GM20000 (cell line): ENCODE data around the gene M1AP.

Source experiments
- DNase-seq: peaks from one replicate; pipeline ENCODE4 v3.0.0; 2012; ENCODE audit warnings: low spot score
- TF ChIP-seq, protein P1 (sequence below): IDR thresholded peaks from 2 replicates; pipeline ENCODE4 v1.5.1; 2012; ENCODE audit warnings: mild to moderate bottlenecking, control low read depth; ENCODE audit errors: extremely low read depth, missing control alignments

M1AP gene

GRCh38 chr2:74596584-74596983 lies 51.5 kb downstream of the M1AP start:
- DNase-seq, result no peak
- TF ChIP-seq, protein P1, sequence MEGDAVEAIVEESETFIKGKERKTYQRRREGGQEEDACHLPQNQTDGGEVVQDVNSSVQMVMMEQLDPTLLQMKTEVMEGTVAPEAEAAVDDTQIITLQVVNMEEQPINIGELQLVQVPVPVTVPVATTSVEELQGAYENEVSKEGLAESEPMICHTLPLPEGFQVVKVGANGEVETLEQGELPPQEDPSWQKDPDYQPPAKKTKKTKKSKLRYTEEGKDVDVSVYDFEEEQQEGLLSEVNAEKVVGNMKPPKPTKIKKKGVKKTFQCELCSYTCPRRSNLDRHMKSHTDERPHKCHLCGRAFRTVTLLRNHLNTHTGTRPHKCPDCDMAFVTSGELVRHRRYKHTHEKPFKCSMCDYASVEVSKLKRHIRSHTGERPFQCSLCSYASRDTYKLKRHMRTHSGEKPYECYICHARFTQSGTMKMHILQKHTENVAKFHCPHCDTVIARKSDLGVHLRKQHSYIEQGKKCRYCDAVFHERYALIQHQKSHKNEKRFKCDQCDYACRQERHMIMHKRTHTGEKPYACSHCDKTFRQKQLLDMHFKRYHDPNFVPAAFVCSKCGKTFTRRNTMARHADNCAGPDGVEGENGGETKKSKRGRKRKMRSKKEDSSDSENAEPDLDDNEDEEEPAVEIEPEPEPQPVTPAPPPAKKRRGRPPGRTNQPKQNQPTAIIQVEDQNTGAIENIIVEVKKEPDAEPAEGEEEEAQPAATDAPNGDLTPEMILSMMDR, result no peak

DNA sequence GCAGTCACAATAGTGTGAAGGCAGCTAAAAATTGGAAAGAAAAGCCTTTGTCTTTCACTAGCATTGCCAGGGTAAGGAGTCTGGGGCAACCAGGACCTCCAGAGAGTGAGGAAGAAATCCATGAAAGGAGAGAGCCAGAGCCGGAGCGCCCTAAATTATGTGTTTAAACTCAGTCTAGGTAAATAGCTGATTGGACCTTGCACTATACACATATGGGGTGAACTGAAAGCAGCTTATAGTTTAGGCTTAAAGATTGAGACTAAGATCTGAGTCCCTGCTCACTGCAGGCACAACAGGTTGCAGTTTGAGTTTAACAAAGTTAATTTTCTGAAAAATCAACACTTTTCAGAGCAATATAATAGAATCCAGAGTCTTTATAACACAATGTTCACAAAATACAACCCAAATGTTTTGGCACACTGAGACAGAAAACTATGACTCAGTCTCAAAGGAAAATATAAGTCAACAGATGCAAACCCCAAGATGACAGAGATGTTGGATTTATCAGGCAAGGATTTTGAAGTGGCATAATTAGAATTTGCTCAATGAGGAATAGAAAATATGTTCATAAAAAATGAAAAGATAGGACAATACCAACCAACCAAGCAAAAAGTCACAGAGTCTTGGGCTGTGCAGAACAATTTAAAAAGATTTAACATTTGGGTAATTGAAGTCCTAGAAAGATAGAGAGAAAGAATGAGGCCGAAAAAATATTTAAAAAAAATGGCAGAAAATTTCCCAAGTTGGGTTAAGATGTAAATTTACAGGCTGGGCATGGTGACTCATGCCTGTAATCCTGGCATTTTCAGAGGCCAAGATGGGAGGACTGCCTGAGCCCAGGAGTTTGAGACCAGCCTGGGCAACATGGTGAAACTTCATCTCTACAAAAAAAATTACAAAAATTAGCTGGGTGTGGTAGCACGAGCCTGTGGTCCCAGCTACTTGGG lies 54.0 kb downstream of the M1AP start:
- TF ChIP-seq, protein P1, result no peak
- DNase-seq, result no peak

GRCh38 chr2:74588664-74589063 lies 59.5 kb downstream of the M1AP start:
- TF ChIP-seq, protein P1, result no peak
- no peak for DNase-seq

DNA sequence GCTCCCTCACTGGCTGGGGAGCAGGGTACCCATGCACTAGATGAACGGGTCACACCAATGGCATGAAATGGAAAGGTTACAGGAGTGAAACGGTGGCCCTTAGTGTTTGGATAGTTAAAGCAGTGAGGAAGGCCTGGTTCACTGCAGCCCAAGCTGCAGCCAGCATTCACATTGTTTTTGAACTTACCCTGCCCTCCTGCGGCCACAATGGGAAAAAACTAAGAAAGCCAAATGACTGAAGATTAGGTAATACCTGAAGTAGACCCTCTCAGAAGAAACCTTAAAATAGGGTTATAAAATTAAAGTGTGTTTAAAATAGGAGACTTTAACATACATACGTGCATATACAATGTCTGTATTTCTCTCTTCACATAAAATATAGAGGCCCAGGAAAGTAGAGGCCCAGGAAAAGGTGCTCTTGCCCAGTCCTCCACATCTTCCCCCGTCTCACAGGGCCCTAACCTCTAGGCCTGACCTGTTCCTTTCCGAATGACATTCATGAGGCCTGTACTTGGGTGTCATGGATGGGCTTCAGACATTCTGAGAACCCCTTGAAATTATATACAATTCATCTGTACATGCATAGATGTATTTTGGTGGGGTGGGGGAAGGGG lies 60.4 kb downstream of the M1AP start:
- TF ChIP-seq, protein P1, result peak; percentile 57
- peak; percentile 75 for DNase-seq

DNA sequence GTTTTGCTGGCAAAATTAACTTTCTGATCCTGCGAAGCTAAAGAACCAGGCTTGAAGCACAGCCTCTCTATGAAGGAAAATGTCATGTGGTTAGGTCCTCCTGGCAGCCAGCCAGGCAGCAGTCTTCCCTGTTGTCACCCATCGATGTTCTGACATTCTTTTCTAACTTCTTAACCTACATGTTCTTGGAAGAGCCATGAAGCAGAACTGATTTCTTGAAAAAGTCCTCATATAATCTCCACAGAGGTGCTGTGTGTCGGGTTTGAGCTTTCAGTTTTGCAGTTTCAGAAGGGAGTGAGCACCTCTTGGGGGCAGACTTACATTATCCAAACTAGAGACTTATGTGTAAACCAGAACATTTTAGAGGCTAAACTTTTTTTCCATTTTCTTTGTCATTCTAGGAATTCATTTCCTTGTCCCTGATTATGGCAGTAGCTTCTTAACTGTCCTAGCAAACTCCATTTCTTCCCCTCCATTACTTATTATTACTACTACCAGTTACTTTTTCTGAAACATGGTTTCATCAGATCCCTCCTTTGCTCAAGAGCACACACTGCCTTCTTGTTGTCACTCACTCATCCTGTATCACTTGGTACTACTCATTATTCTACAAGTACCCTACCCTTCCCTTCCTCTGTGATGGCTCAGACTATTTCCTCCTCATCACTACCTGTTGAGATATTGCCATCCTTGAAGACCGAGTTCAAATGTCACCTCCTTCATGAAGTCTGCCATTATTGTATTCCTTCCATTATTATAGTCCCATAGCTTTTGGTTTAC lies 62.5 kb downstream of the M1AP start:
- TF ChIP-seq, protein P1, result peak; percentile 27
- peak; percentile 46 for DNase-seq

DNA sequence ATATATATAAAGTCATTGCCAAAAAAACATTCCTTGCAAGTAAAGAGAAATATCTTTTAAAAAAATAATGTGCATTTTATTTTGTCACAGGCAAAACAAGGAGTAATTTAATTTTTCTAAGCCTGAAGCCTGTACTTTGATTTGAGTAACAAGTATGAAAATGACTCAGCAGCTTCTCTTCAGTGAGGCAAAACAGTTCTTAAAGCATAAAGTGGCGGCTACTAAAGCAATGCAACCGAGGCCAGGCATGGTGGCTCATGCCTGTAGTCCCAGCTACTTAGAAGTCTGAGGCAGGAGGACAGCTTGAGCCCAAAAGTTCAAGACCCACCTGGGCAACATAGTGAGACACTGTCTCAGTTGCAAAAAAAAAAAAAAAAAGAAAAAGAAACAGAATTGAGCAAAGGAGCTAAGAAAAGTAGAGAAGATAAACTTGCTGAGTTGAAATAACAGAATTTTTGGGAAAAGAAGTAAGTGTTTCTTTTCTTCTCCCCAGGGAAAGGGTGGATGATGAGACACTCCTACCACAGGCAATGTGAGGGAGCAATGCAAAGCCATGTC lies 64.0 kb downstream of the M1AP start:
- peak; percentile 46 for DNase-seq

More for the DNA sequence above, 64.0 kb downstream of the M1AP start:
- TF ChIP-seq, protein P1, result no peak
